GM18517 (cell line): Measurements from ENCODE around the gene SRSF7.
"Not testable (repeated sequence)": the region's sequence is repeated elsewhere in the genome, so short reads cannot be mapped to it uniquely, and the experiment has no call there.

ENCODE experiments used
- ATAC-seq: cut with Tn5 transposase; IDR thresholded peaks from one replicate; pipeline ENCODE4 v1.9.1; 2021; ENCODE audit warnings: mild to moderate bottlenecking, moderate library complexity; ENCODE audit not compliant: unreplicated experiment

Gene SRSF7

GRCh38 chr2:38750891-38751595, at the start of gene SRSF7:
TSS of gene SRSF7 (minus strand) at chr2:38751361. CDS start at chr2:38751256, 105 bp downstream.
- peak; percentile 73 for ATAC-seq

GRCh38 chr2:38797953-38798352, 46.8 kb upstream of the SRSF7 start:
- ATAC-seq = no peak

GRCh38 chr2:38797250-38797676, 46.1 kb upstream of the SRSF7 start:
- ATAC-seq = no peak

- ATAC-seq = not testable (repeated sequence)
These were observed 43.9 kb upstream of the SRSF7 start for GRCh38 chr2:38795016-38795415.

GRCh38 chr2:38794235-38794946, 43.2 kb upstream of the SRSF7 start:
- ATAC-seq = no peak

GRCh38 chr2:38793511-38793910, 42.4 kb upstream of the SRSF7 start:
- no peak for ATAC-seq

- no peak for ATAC-seq
These were observed 41.6 kb upstream of the SRSF7 start for GRCh38 chr2:38792751-38793150.

- ATAC-seq = not testable (repeated sequence)
These were observed 41.2 kb upstream of the SRSF7 start for GRCh38 chr2:38792321-38792720.

- ATAC-seq = no peak
These were observed 40.6 kb upstream of the SRSF7 start for GRCh38 chr2:38791744-38792143.

GRCh38 chr2:38789691-38790090, 38.5 kb upstream of the SRSF7 start:
- ATAC-seq = no peak

GRCh38 chr2:38788306-38788705, 37.1 kb upstream of the SRSF7 start:
- no peak for ATAC-seq

GRCh38 chr2:38783586-38783985, 32.4 kb upstream of the SRSF7 start:
- no peak for ATAC-seq

GRCh38 chr2:38778687-38779082, 27.5 kb upstream of the SRSF7 start:
- no peak for ATAC-seq

GRCh38 chr2:38776531-38776930, 25.4 kb upstream of the SRSF7 start:
- no peak for ATAC-seq

GRCh38 chr2:38775921-38776225, 24.7 kb upstream of the SRSF7 start:
- no peak for ATAC-seq

- ATAC-seq = no peak
These were observed 24.1 kb upstream of the SRSF7 start for GRCh38 chr2:38775097-38775920.

GRCh38 chr2:38771632-38772031, 20.5 kb upstream of the SRSF7 start:
- ATAC-seq = no peak

- no peak for ATAC-seq
These were observed 14.4 kb upstream of the SRSF7 start for GRCh38 chr2:38765551-38765950.

GRCh38 chr2:38765149-38765548, 14.0 kb upstream of the SRSF7 start:
- ATAC-seq = no peak

GRCh38 chr2:38763728-38764127, 12.6 kb upstream of the SRSF7 start:
- no peak for ATAC-seq

- no peak for ATAC-seq
These were observed 12.1 kb upstream of the SRSF7 start for GRCh38 chr2:38763228-38763627.

GRCh38 chr2:38755891-38756290, 4.7 kb upstream of the SRSF7 start:
- not testable (repeated sequence) for ATAC-seq
